Hippocampal formation (tissue), 2 donors: Measurements from ENCODE around the gene LMAN1L.

ENCODE experiments used
- DNase-seq, 2 donors: peaks; one replicate each; lab custom pipeline; 2025; lab: John Stamatoyannopoulos, UW

LMAN1L gene

GRCh38 chr15:74858369-74858740 is 45.7 kb downstream of the LMAN1L start:
- DNase-seq, result no peak

GRCh38 chr15:74863239-74864056 is 50.8 kb downstream of the LMAN1L start:
- DNase-seq, result no peak

GRCh38 chr15:74864296-74864695 is 51.7 kb downstream of the LMAN1L start:
- DNase-seq, result no peak

- DNase-seq, result no peak
Measured at GRCh38 chr15:74865316-74865715, 52.7 kb downstream of the LMAN1L start.

- no peak for DNase-seq
Measured at GRCh38 chr15:74866090-74866489, 53.5 kb downstream of the LMAN1L start.

GRCh38 chr15:74867466-74868038 is 54.9 kb downstream of the LMAN1L start:
- no peak for DNase-seq

GRCh38 chr15:74868059-74868458 is 55.4 kb downstream of the LMAN1L start:
- DNase-seq, result no peak

- no peak for DNase-seq
Measured at GRCh38 chr15:74869372-74869725, 56.7 kb downstream of the LMAN1L start.

GRCh38 chr15:74869726-74870407 is 57.2 kb downstream of the LMAN1L start:
- peak; percentile 48 to 55 for DNase-seq

- DNase-seq, result no peak
Measured at GRCh38 chr15:74870436-74871215, 58.0 kb downstream of the LMAN1L start.

- DNase-seq, result no peak
Measured at GRCh38 chr15:74872702-74873035, 60.0 kb downstream of the LMAN1L start.

- DNase-seq, result peak; percentile 92 to 95
Measured at GRCh38 chr15:74873036-74873755, 60.6 kb downstream of the LMAN1L start, which contains the start of gene SCAMP2. Gene SCAMP2 (minus strand): TSS chr15:74873365. CDS start chr15:74873255, 110 bp downstream.

GRCh38 chr15:74873756-74874424 is 61.3 kb downstream of the LMAN1L start:
- no peak for DNase-seq
